ENCODE data around the gene BCAN.

DNA sequence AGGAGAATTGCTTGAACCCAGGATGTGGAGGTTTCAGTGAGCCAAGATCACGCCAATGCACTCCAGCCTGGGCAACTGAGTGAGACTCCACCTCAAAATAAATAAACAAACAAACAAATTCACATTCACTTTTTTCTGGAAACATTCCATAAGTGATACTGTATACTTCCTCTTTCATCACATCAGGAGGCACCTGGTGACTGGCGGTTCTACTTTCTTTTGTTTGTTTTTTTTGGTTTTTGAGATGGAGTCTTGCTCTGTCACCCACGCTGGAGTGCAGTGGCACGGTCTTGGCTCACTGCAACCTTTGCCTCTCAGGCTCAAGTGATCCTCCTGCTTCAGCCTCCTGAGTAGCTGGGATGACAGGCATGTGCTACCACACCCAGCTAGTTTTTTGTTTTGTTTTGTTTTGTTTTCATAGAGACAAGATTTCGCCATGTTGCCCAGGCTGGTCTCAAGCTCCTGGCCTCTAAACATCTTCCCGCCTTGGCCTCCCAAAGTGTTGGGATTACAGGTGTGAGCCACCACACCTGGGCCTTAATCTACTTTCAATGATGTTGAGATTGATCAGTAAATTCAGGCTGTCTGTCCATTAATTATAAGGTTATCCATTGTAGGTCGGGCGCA lies 12.0 kb upstream of the BCAN start:
- TF ChIP-seq, protein P1, sequence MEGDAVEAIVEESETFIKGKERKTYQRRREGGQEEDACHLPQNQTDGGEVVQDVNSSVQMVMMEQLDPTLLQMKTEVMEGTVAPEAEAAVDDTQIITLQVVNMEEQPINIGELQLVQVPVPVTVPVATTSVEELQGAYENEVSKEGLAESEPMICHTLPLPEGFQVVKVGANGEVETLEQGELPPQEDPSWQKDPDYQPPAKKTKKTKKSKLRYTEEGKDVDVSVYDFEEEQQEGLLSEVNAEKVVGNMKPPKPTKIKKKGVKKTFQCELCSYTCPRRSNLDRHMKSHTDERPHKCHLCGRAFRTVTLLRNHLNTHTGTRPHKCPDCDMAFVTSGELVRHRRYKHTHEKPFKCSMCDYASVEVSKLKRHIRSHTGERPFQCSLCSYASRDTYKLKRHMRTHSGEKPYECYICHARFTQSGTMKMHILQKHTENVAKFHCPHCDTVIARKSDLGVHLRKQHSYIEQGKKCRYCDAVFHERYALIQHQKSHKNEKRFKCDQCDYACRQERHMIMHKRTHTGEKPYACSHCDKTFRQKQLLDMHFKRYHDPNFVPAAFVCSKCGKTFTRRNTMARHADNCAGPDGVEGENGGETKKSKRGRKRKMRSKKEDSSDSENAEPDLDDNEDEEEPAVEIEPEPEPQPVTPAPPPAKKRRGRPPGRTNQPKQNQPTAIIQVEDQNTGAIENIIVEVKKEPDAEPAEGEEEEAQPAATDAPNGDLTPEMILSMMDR (IDR thresholded peaks at IDR 0.05): no peak
- TF ChIP-seq POLR2AphosphoS5 (IDR thresholded peaks at IDR 0.05): no peak
- no peak for TF ChIP-seq POLR2A (IDR thresholded peaks at IDR 0.05)
